ENCODE results near the gene URB2. TPM values are rescaled to one million over a fixed set of nuclear protein-coding genes. Genes with fewer than 3 reads are reported as not detected.

URB2 gene
- total RNA-seq, 1 experiment from 2014 or later = 25.2 TPM

- BruUV-seq (replicated peaks) = no TSS peak
- Mint-ChIP-seq H3K36me3 (ENCODE audit: insufficient read depth, unreplicated experiment) (peaks cover 17% of the 10 kb centered on the region), H3K4me3 (ENCODE audit: low read depth, unreplicated experiment) (no peak overlapping the region), H3K27ac (ENCODE audit: unreplicated experiment) (no peak overlapping the region), H3K4me1 (ENCODE audit: low read depth, unreplicated experiment) (peaks cover 13% of the 10 kb centered on the region), H3K27me3 (ENCODE audit: unreplicated experiment) (no peaks in the 10 kb centered on the region), H3K9me3 (ENCODE audit: low read depth, unreplicated experiment) (no peaks in the 10 kb centered on the region)
- intact Hi-C loops (cut with micrococcal nuclease; ENCODE audit: unreplicated experiment) = no loop called here
- DNase-seq = no peak
- no peak for TF ChIP-seq CTCF (IDR thresholded peaks at IDR 0.05; ENCODE audit: unreplicated experiment)
- CTCF ChIA-PET = no interaction called here
Observed at GRCh38 chr1:229614701-229615100, 11.3 kb upstream of the URB2 start.

- TF ChIP-seq CTCF (IDR thresholded peaks at IDR 0.05; ENCODE audit: unreplicated experiment) = no peak
Observed at GRCh38 chr1:229617351-229618100, 8.5 kb upstream of the URB2 start.

GRCh38 chr1:229619002-229619401 is 7.0 kb upstream of the URB2 start:
- peaks cover 41% of the 10 kb centered on the region for H3K4me1 Mint-ChIP-seq (ENCODE audit: low read depth, unreplicated experiment)
- CTCF ChIA-PET = interaction anchor here (1.0 kb wide), 1 partner anchor 616 kb away, joined by 4 read pairs; no protein-coding TSS in a partner anchor
- no peaks in the 10 kb centered on the region for H3K9me3 Mint-ChIP-seq (ENCODE audit: low read depth, unreplicated experiment)
- no peak for TF ChIP-seq CTCF (IDR thresholded peaks at IDR 0.05; ENCODE audit: unreplicated experiment)
- no peak overlapping the region for H3K4me3 Mint-ChIP-seq (ENCODE audit: low read depth, unreplicated experiment)
- intact Hi-C loops (cut with micrococcal nuclease; ENCODE audit: unreplicated experiment) = no loop called here
- no peak overlapping the region for H3K27ac Mint-ChIP-seq (ENCODE audit: unreplicated experiment)
- no TSS peak for BruUV-seq (replicated peaks)
- no peak for DNase-seq
- H3K27me3 Mint-ChIP-seq (ENCODE audit: unreplicated experiment) = no peaks in the 10 kb centered on the region
- peaks cover 8% of the 10 kb centered on the region for H3K36me3 Mint-ChIP-seq (ENCODE audit: insufficient read depth, unreplicated experiment)

More at GRCh38 chr1:229617351-229618100, 8.5 kb upstream of the URB2 start:
- Mint-ChIP-seq H3K9me3 (ENCODE audit: low read depth, unreplicated experiment) (no peaks in the 10 kb centered on the region), H3K4me1 (ENCODE audit: low read depth, unreplicated experiment) (peaks cover 31% of the 10 kb centered on the region), H3K27me3 (ENCODE audit: unreplicated experiment) (no peaks in the 10 kb centered on the region), H3K27ac (ENCODE audit: unreplicated experiment) (no peak overlapping the region), H3K36me3 (ENCODE audit: insufficient read depth, unreplicated experiment) (peaks cover 9% of the 10 kb centered on the region), H3K4me3 (ENCODE audit: low read depth, unreplicated experiment) (no peak overlapping the region)
- intact Hi-C loops (cut with micrococcal nuclease; ENCODE audit: unreplicated experiment) = no loop called here
- CTCF ChIA-PET = no interaction called here
- DNase-seq = no peak
- BruUV-seq (replicated peaks) = no TSS peak

GRCh38 chr1:229619614-229620013 is 6.4 kb upstream of the URB2 start:
- H3K27me3 Mint-ChIP-seq (ENCODE audit: unreplicated experiment) = no peaks in the 10 kb centered on the region
- BruUV-seq (replicated peaks) = no TSS peak
- CTCF ChIA-PET = interaction anchor here (1.0 kb wide), 1 partner anchor 615 kb away, joined by 4 read pairs; no protein-coding TSS in a partner anchor
- no peaks in the 10 kb centered on the region for H3K9me3 Mint-ChIP-seq (ENCODE audit: low read depth, unreplicated experiment)
- H3K4me3 Mint-ChIP-seq (ENCODE audit: low read depth, unreplicated experiment) = no peak overlapping the region
- H3K27ac Mint-ChIP-seq (ENCODE audit: unreplicated experiment) = no peak overlapping the region
- no peak for DNase-seq
- intact Hi-C loops (cut with micrococcal nuclease; ENCODE audit: unreplicated experiment) = no loop called here
- peaks cover 9% of the 10 kb centered on the region for H3K36me3 Mint-ChIP-seq (ENCODE audit: insufficient read depth, unreplicated experiment)
- H3K4me1 Mint-ChIP-seq (ENCODE audit: low read depth, unreplicated experiment) = peaks cover 46% of the 10 kb centered on the region
- no peak for TF ChIP-seq CTCF (IDR thresholded peaks at IDR 0.05; ENCODE audit: unreplicated experiment)
